ENCODE results near the gene SMAP1.
A peak's percentile ranks its signal among the peaks of the same experiment; 100 is the strongest.

SMAP1 gene

GRCh38 chr6:70673054-70673453 lies 5.4 kb downstream of the SMAP1 start:
- Histone ChIP-seq H3K9me3 (ENCODE audit: insufficient read depth, low read length, severe bottlenecking) (no peaks in the 10 kb centered on the region), H3K27ac (ENCODE audit: low read length) (no peak overlapping the region), H3K4me3 (ENCODE audit: low read depth in 1 of 2, low read length in 2 of 2) (no peak overlapping the region), H2AFZ (ENCODE audit: low read depth, low read length) (no peak overlapping the region), H3K9ac (ENCODE audit: low read depth, low read length) (no peak overlapping the region), H3K4me2 (ENCODE audit: insufficient read depth, low read length) (no peak overlapping the region), H4K20me1 (ENCODE audit: insufficient read depth, low read length) (peaks cover 44% of the 10 kb centered on the region; the same call in 1 of the 2 replicates), H3K27me3 (ENCODE audit: insufficient read depth, low read length, poor library complexity) (no peaks in the 10 kb centered on the region), H3K36me3 (ENCODE audit: insufficient read depth, low read length) (no peaks in the 10 kb centered on the region; the same call in 1 of the 2 replicates), H3K79me2 (ENCODE audit: insufficient read depth, low read length) (peaks cover 90% of the 10 kb centered on the region), H3K4me1 (ENCODE audit: insufficient read depth, low read length) (peaks cover 23% of the 10 kb centered on the region)
- ATAC-seq (ENCODE audit: insufficient read depth, low read depth) (no peak), DNase-seq (no peak)
- TF ChIP-seq EZH2 (IDR thresholded peaks at IDR 0.05; ENCODE audit: borderline replicate concordance, low read depth, low read length, severe bottlenecking): no peak
- no peak for TF ChIP-seq CTCF (IDR thresholded peaks at IDR 0.05; ENCODE audit: borderline replicate concordance, extremely low read depth, low read length, poor library complexity, severe bottlenecking)

- Histone ChIP-seq H3K4me1 (ENCODE audit: insufficient read depth, low read length) (peaks cover 18% of the 10 kb centered on the region), H3K79me2 (ENCODE audit: insufficient read depth, low read length) (peaks cover 90% of the 10 kb centered on the region), H2AFZ (ENCODE audit: low read depth, low read length) (no peak overlapping the region), H3K27ac (ENCODE audit: low read length) (no peak overlapping the region), H4K20me1 (ENCODE audit: insufficient read depth, low read length) (peaks cover 47% of the 10 kb centered on the region; the same call in 1 of the 2 replicates), H3K27me3 (ENCODE audit: insufficient read depth, low read length, poor library complexity) (no peaks in the 10 kb centered on the region), H3K4me3 (ENCODE audit: low read depth in 1 of 2, low read length in 2 of 2) (no peak overlapping the region), H3K36me3 (ENCODE audit: insufficient read depth, low read length) (no peaks in the 10 kb centered on the region), H3K9me3 (ENCODE audit: insufficient read depth, low read length, severe bottlenecking) (no peaks in the 10 kb centered on the region), H3K9ac (ENCODE audit: low read depth, low read length) (no peak overlapping the region), H3K4me2 (ENCODE audit: insufficient read depth, low read length) (no peak overlapping the region)
- ATAC-seq (ENCODE audit: insufficient read depth, low read depth): no peak
- TF ChIP-seq EZH2 (IDR thresholded peaks at IDR 0.05; ENCODE audit: borderline replicate concordance, low read depth, low read length, severe bottlenecking) (no peak), CTCF (IDR thresholded peaks at IDR 0.05; ENCODE audit: borderline replicate concordance, extremely low read depth, low read length, poor library complexity, severe bottlenecking) (no peak)
- no peak for DNase-seq
These were observed 5.9 kb downstream of the SMAP1 start for GRCh38 chr6:70673601-70674000.

- Histone ChIP-seq H4K20me1 (ENCODE audit: insufficient read depth, low read length) (peaks cover 45% of the 10 kb centered on the region; the same call in 1 of the 2 replicates), H3K9me3 (ENCODE audit: insufficient read depth, low read length, severe bottlenecking) (no peaks in the 10 kb centered on the region), H3K27me3 (ENCODE audit: insufficient read depth, low read length, poor library complexity) (no peaks in the 10 kb centered on the region), H2AFZ (ENCODE audit: low read depth, low read length) (no peak overlapping the region), H3K27ac (ENCODE audit: low read length) (no peak overlapping the region), H3K4me2 (ENCODE audit: insufficient read depth, low read length) (0 out of 2 replicates have a peak overlapping the region, but pooled peaks have one; percentile 1), H3K4me3 (ENCODE audit: low read depth in 1 of 2, low read length in 2 of 2) (no peak overlapping the region), H3K36me3 (ENCODE audit: insufficient read depth, low read length) (no peaks in the 10 kb centered on the region), H3K79me2 (ENCODE audit: insufficient read depth, low read length) (peaks cover 88% of the 10 kb centered on the region), H3K9ac (ENCODE audit: low read depth, low read length) (no peak overlapping the region), H3K4me1 (ENCODE audit: insufficient read depth, low read length) (peaks cover 4% of the 10 kb centered on the region; the same call in 1 of the 2 replicates)
- no peak for TF ChIP-seq CTCF (IDR thresholded peaks at IDR 0.05; ENCODE audit: borderline replicate concordance, extremely low read depth, low read length, poor library complexity, severe bottlenecking)
- TF ChIP-seq EZH2 (IDR thresholded peaks at IDR 0.05; ENCODE audit: borderline replicate concordance, low read depth, low read length, severe bottlenecking): no peak
- ATAC-seq (ENCODE audit: insufficient read depth, low read depth): no peak
- no peak for DNase-seq
These were observed 8.1 kb downstream of the SMAP1 start for GRCh38 chr6:70675822-70676221.

All from DND-41 (cell line).